ENCODE data around the gene CFAP100.

- TF ChIP-seq, protein P1, sequence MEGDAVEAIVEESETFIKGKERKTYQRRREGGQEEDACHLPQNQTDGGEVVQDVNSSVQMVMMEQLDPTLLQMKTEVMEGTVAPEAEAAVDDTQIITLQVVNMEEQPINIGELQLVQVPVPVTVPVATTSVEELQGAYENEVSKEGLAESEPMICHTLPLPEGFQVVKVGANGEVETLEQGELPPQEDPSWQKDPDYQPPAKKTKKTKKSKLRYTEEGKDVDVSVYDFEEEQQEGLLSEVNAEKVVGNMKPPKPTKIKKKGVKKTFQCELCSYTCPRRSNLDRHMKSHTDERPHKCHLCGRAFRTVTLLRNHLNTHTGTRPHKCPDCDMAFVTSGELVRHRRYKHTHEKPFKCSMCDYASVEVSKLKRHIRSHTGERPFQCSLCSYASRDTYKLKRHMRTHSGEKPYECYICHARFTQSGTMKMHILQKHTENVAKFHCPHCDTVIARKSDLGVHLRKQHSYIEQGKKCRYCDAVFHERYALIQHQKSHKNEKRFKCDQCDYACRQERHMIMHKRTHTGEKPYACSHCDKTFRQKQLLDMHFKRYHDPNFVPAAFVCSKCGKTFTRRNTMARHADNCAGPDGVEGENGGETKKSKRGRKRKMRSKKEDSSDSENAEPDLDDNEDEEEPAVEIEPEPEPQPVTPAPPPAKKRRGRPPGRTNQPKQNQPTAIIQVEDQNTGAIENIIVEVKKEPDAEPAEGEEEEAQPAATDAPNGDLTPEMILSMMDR (IDR thresholded peaks at IDR 0.05): no peak
- no peak for TF ChIP-seq POLR2A (IDR thresholded peaks at IDR 0.05)
These were observed 78.8 kb downstream of the CFAP100 start for GRCh38 chr3:126473292-126474168.
